Endothelial cell of umbilical vein (primary cell): ENCODE results near the gene CD37. TPM values are rescaled to one million over a fixed set of nuclear protein-coding genes. Genes with fewer than 3 reads are reported as not detected.

Experiments
- BruUV-seq: library from RNA; stranded (reverse); fragments of 400-500 nt; replicated peaks from 2 replicates; lab custom pipeline; 2021; lab: Mats Ljungman, UMichigan
- CTCF ChIA-PET: fragments of 300-600, 350-600 bp; sonication (Branson Sonifier 250); formaldehyde crosslinking; loops from one replicate; lab custom pipeline; 2021; ENCODE audit warnings: antibody characterized with exemption, inconsistent platforms; lab: Charles Lee
- POLR2A ChIA-PET: fragments of 300-600, 350-600 bp; sonication (Branson Sonifier 250); formaldehyde crosslinking; loops from one replicate; lab custom pipeline; 2021; ENCODE audit warnings: antibody characterized with exemption, inconsistent platforms; lab: Charles Lee
- DNase-seq: peaks from one replicate; pipeline ENCODE4 v3.0.0-alpha.2; 2011; ENCODE audit warnings: low read depth, low spot score
- FAIRE-seq: peaks from 2 replicates; lab custom pipeline; 2011; peaks lifted over from hg19 to GRCh38; lab: Jason Lieb, UNC
- H2AFZ ChIP-seq: 2 replicates; pipeline ENCODE4 v1.6.0; 2012; ENCODE audit warnings: low read depth, low read length, control low read depth, inconsistent platforms
- H3K27ac ChIP-seq: 2 replicates; pipeline ENCODE4 v1.5.1; 2011; ENCODE audit warnings: low read depth, mild to moderate bottlenecking, control low read depth, low read length, moderate library complexity; ENCODE audit not compliant: insufficient read depth
- H3K27me3 ChIP-seq, 2 experiments: 2 replicates each; pipeline versions ENCODE4 v1.6.0 to v1.6.1; 2011; ENCODE audit warnings: low read length in 2 of 2, mixed read lengths in 1 of 2; ENCODE audit not compliant: control insufficient read depth in 2 of 2, insufficient read depth in 2 of 2
- H3K36me3 ChIP-seq, 2 experiments: 2 replicates in 1 of 2; 3 replicates in 1 of 2; pipeline ENCODE4 v1.5.1; 2011; ENCODE audit warnings: low read length in 2 of 2, mild to moderate bottlenecking in 1 of 2, moderate library complexity in 1 of 2; ENCODE audit not compliant: control insufficient read depth in 2 of 2, insufficient read depth in 2 of 2; ENCODE audit errors: extremely low read depth in 1 of 2
- H3K4me1 ChIP-seq: 3 replicates; pipeline ENCODE4 v1.5.1; 2011; ENCODE audit warnings: mild to moderate bottlenecking, low read length; ENCODE audit not compliant: control insufficient read depth, insufficient read depth; ENCODE audit errors: extremely low read depth
- H3K4me2 ChIP-seq: 2 replicates; pipeline ENCODE4 v1.6.1; 2011; ENCODE audit warnings: low read length, control low read depth, mixed read lengths; ENCODE audit not compliant: insufficient read depth
- H3K4me3 ChIP-seq, 3 experiments: fragments of 200-600 bp in 1 of 3; sonication (generic), shearing (Covaris generic) in 1 of 3; replicated peaks in 1 of 3; 2 replicates each; pipeline ENCODE4 v1.5.1; 2011 to 2016; ENCODE audit warnings: control low read depth in 3 of 3, low read length in 3 of 3, mild to moderate bottlenecking in 2 of 3, inconsistent platforms in 1 of 3, low read depth in 1 of 3, moderate library complexity in 1 of 3; ENCODE audit not compliant: insufficient read depth in 1 of 3
- H3K79me2 ChIP-seq: 2 replicates; pipeline ENCODE4 v1.6.0; 2012; ENCODE audit warnings: low read length, inconsistent platforms; ENCODE audit not compliant: control insufficient read depth, insufficient read depth
- H3K9ac ChIP-seq: replicated peaks from 2 replicates; pipeline ENCODE3; 2011; ENCODE audit warnings: low read length, control low read depth; ENCODE audit not compliant: insufficient read depth; ENCODE audit errors: extremely low read depth
- H3K9me1 ChIP-seq: replicated peaks from 3 replicates; pipeline ENCODE4 v1.6.0; 2011; ENCODE audit warnings: mild to moderate bottlenecking, low read length; ENCODE audit not compliant: control insufficient read depth, insufficient read depth; ENCODE audit errors: extremely low read depth
- H3K9me3 ChIP-seq: replicated peaks from 2 replicates; pipeline ENCODE4 v1.5.1; 2012; ENCODE audit warnings: low read length, inconsistent platforms; ENCODE audit not compliant: control insufficient read depth, insufficient read depth
- H4K20me1 ChIP-seq: replicated peaks from 2 replicates; pipeline ENCODE3; 2011; ENCODE audit warnings: mild to moderate bottlenecking, low read length; ENCODE audit not compliant: control insufficient read depth, insufficient read depth; ENCODE audit errors: extremely low read depth
- EZH2 ChIP-seq: IDR thresholded peaks from 2 replicates; pipeline ENCODE4 v1.6.1; 2012; ENCODE audit warnings: borderline replicate concordance, low read depth, mild to moderate bottlenecking, moderate library complexity, low read length, inconsistent platforms; ENCODE audit not compliant: severe bottlenecking
- FOS ChIP-seq: IDR thresholded peaks from 2 replicates; pipeline ENCODE4 v1.6.1; 2011; ENCODE audit warnings: mild to moderate bottlenecking, low read length, moderate library complexity, borderline replicate concordance; ENCODE audit not compliant: insufficient read depth
- GATA2 ChIP-seq: IDR thresholded peaks from 2 replicates; pipeline ENCODE4 v1.7.0; 2011; ENCODE audit warnings: low read depth, mild to moderate bottlenecking, moderate library complexity, mixed read lengths, low read length; ENCODE audit not compliant: insufficient read length, insufficient read depth
- JUN ChIP-seq: IDR thresholded peaks from 2 replicates; pipeline ENCODE4 v1.6.1; 2011; ENCODE audit warnings: borderline replicate concordance, low read depth; ENCODE audit not compliant: insufficient read length, insufficient read depth
- MAX ChIP-seq: IDR thresholded peaks from 2 replicates; pipeline ENCODE4 v1.6.1; 2011; ENCODE audit not compliant: insufficient read depth, insufficient read length
- MYC ChIP-seq: IDR thresholded peaks from one replicate; pipeline ENCODE4 v1.6.1; 2011; ENCODE audit warnings: mild to moderate bottlenecking, low read depth, low read length
- POLR2A ChIP-seq: IDR thresholded peaks from 2 replicates; pipeline ENCODE4 v1.6.1; 2012; ENCODE audit warnings: low read depth, mild to moderate bottlenecking, control low read depth, low read length
- POLR2AphosphoS5 ChIP-seq: IDR thresholded peaks from 2 replicates; pipeline ENCODE4 v1.6.1; 2012; ENCODE audit warnings: low read depth, mild to moderate bottlenecking, control low read depth, low read length, moderate library complexity; ENCODE audit not compliant: insufficient read depth
- dilution Hi-C: fragments of 300-500 bp; cut with MboI; formaldehyde crosslinking; loops from one replicate; pipeline ENCODE4 v1.15.0; 2019; ENCODE audit warnings: low sequenced_read_pairs; ENCODE audit not compliant: extremely low pct_ligation_motif_present
- intact Hi-C: fragments of 100-400 bp; cut with micrococcal nuclease; formaldehyde crosslinking; loops from one replicate; pipeline ENCODE4 v1.10.0; 2022
- polyA plus RNA-seq, 4 experiments: library from polyadenylated mRNA; depleted of rRNA in 3 of 4; stranded (reverse) in 3 of 4; unstranded in 1 of 4; fragments of >200 nt; gene quantifications; 2 replicates each; pipeline versions ENCODE4 v1.2.1 to v1.2.3, GENCODE V29; 2011 to 2012; ENCODE audit warnings: missing spikeins in 1 of 4
- total RNA-seq: library from RNA; stranded (reverse); gene quantifications from 2 replicates; pipeline ENCODE4 v1.2.3, GENCODE V29; 2021
- TF ChIP-seq, protein P1 (sequence below), 2 donors: IDR thresholded peaks; 1 replicate in 1 of 2; 2 replicates in 1 of 2; pipeline ENCODE4 v1.5.1; 2011; ENCODE audit warnings: low read length in 2 of 2, mild to moderate bottlenecking in 2 of 2, moderate library complexity in 2 of 2, control low read depth in 1 of 2, inconsistent platforms in 1 of 2, low read depth in 1 of 2; ENCODE audit not compliant: insufficient read depth in 1 of 2; ENCODE audit errors: extremely low read depth in 1 of 2

The CD37 gene
- total and polyA plus RNA-seq, 2 donors (not counting 3 experiments of a cell fraction or from before 2014, with no cell fraction given), result not detected

- no peaks in the 10 kb centered on the region for H3K79me2 ChIP-seq
- H3K27me3 ChIP-seq, result no peaks in the 10 kb centered on the region
- H3K4me1 ChIP-seq, result peaks cover 15% of the 10 kb centered on the region
- H3K9me3 ChIP-seq, result no peaks in the 10 kb centered on the region
- no peaks in the 10 kb centered on the region for H4K20me1 ChIP-seq
- DNase-seq, result no peak
- dilution Hi-C loops, result no loop called here
- H2AFZ ChIP-seq, result no peak overlapping the region
- H3K36me3 ChIP-seq, result peaks cover 19 to 44% of the 10 kb centered on the region in 2 experiments
- BruUV-seq, result no TSS peak
- H3K9ac ChIP-seq, result no peak overlapping the region
- no peaks in the 10 kb centered on the region for H3K9me1 ChIP-seq
- TF ChIP-seq POLR2A (no peak), FOS (no peak), GATA2 (no peak), MAX (no peak), MYC (no peak), POLR2AphosphoS5 (no peak), JUN (no peak), EZH2 (no peak)
- TF ChIP-seq, protein P1, sequence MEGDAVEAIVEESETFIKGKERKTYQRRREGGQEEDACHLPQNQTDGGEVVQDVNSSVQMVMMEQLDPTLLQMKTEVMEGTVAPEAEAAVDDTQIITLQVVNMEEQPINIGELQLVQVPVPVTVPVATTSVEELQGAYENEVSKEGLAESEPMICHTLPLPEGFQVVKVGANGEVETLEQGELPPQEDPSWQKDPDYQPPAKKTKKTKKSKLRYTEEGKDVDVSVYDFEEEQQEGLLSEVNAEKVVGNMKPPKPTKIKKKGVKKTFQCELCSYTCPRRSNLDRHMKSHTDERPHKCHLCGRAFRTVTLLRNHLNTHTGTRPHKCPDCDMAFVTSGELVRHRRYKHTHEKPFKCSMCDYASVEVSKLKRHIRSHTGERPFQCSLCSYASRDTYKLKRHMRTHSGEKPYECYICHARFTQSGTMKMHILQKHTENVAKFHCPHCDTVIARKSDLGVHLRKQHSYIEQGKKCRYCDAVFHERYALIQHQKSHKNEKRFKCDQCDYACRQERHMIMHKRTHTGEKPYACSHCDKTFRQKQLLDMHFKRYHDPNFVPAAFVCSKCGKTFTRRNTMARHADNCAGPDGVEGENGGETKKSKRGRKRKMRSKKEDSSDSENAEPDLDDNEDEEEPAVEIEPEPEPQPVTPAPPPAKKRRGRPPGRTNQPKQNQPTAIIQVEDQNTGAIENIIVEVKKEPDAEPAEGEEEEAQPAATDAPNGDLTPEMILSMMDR (IDR thresholded peaks at IDR 0.05; ENCODE audit: extremely low read depth in 1 of 2, insufficient read depth in 1 of 2, low read depth in 1 of 2, low read length in 2 of 2), result no peak
- H3K27ac ChIP-seq, result no peak overlapping the region
- POLR2A ChIA-PET, result interaction anchor here (0.6 kb wide), 1 partner anchor 11 kb away, joined by 3 read pairs; no protein-coding TSS in a partner anchor
- H3K4me2 ChIP-seq, result no peak overlapping the region
- intact Hi-C loops, result no loop called here
- FAIRE-seq, result no peak
- CTCF ChIA-PET, result interaction anchor here (0.7 kb wide), 1 partner anchor 14 kb away, joined by 3 read pairs; no protein-coding TSS in a partner anchor
- no peak overlapping the region for H3K4me3 ChIP-seq
These were observed 7.1 kb downstream of the CD37 start for GRCh38 chr19:49342291-49342721.
